ENCODE data around the gene MAGEA6. TPM values are rescaled to one million over a fixed set of nuclear protein-coding genes. Genes with fewer than 3 reads are reported as not detected.

MAGEA6 gene
- total and polyA plus RNA-seq, 2 donors (not counting 3 experiments of a cell fraction or from before 2014, with no cell fraction given), result not detected

DNA sequence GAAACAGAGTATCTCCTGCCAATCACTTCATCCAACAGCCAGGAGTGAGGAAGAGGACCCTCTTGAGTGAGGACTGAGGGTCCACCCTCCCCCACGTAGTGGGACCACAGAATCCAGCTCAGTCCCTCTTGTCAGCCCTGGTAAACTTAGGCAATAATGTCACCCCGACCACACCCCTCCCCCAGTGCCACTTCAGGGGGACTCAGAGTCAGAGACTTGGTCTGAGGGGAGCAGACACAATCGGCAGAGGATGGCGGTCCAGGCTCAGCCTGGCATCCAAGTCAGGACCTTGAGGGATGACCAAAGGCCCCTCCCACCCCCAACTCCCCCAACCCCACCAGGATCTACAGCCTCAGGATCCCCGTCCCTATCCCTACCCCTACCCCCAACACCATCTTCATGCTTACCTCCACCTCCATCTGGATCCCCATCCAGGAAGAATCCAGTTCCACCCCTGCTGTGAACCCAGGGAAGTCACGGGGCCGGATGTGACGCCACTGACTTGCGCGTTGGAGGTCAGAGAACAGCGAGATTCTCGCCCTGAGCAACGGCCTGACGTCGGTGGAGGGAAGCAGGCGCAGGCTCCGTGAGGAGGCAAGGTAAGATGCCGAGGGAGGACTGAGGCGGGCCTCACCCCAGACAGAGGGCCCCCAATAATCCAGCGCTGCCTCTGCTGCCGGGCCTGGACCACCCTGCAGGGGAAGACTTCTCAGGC lies 36.1 kb downstream of the MAGEA6 start, which contains the start of the genes CSAG1 and MAGEA12:
CSAG1 (minus strand) TSS at position 461 of the 715 bp plus-strand sequence. CDS start 1,261 bp downstream, outside the sequence.
MAGEA12 (plus strand) TSS at position 497 of the 715 bp plus-strand sequence. CDS start 2,405 bp downstream, outside the sequence.
- H3K36me3 ChIP-seq (ENCODE audit: control insufficient read depth in 2 of 2, extremely low read depth in 1 of 2, insufficient read depth in 2 of 2, low read length in 2 of 2), result no peaks in the 10 kb centered on the region
- no peaks in the 10 kb centered on the region for H3K27me3 ChIP-seq (ENCODE audit: control insufficient read depth in 2 of 2, insufficient read depth in 2 of 2, low read length in 2 of 2)
- H3K27ac ChIP-seq (ENCODE audit: insufficient read depth, low read depth, low read length), result no peak within 1 kb of the TSS
- ChIA-PET CTCF (no interaction called here), POLR2A (no interaction called here)
- DNase-seq (ENCODE audit: low read depth, low spot score), result no peak
- intact Hi-C loops (cut with micrococcal nuclease) (no loop called here), dilution Hi-C loops (cut with MboI; ENCODE audit: extremely low pct_ligation_motif_present, low sequenced_read_pairs) (no loop called here)
- H4K20me1 ChIP-seq (replicated peaks; ENCODE audit: control insufficient read depth, extremely low read depth, insufficient read depth, low read length), result no peaks in the 10 kb centered on the region
- H3K4me3 ChIP-seq (replicated peaks in 1 of 3; ENCODE audit: insufficient read depth in 1 of 3, low read depth in 1 of 3, low read length in 3 of 3), result no peak within 1 kb of the TSS
- no peaks in the 10 kb centered on the region for H3K9me3 ChIP-seq (replicated peaks; ENCODE audit: control insufficient read depth, insufficient read depth, low read length)
- no peaks in the 10 kb centered on the region for H3K79me2 ChIP-seq (ENCODE audit: control insufficient read depth, insufficient read depth, low read length)
- H3K4me1 ChIP-seq (ENCODE audit: control insufficient read depth, extremely low read depth, insufficient read depth, low read length), result no peaks in the 10 kb centered on the region
- no peaks in the 10 kb centered on the region for H3K9me1 ChIP-seq (replicated peaks; ENCODE audit: control insufficient read depth, extremely low read depth, insufficient read depth, low read length)
- no peak for FAIRE-seq
- no peak within 1 kb of the TSS for H2AFZ ChIP-seq (ENCODE audit: low read depth, low read length)
- no peak within 1 kb of the TSS for H3K9ac ChIP-seq (replicated peaks; ENCODE audit: extremely low read depth, insufficient read depth, low read length)
- no TSS peak for BruUV-seq (replicated peaks)
- no peak within 1 kb of the TSS for H3K4me2 ChIP-seq (ENCODE audit: insufficient read depth, low read length)
- TF ChIP-seq FOS (IDR thresholded peaks at IDR 0.05; ENCODE audit: borderline replicate concordance, insufficient read depth, low read length) (no peak), POLR2A (IDR thresholded peaks at IDR 0.05; ENCODE audit: low read depth, low read length) (no peak), MYC (IDR thresholded peaks at IDR 0.05; ENCODE audit: low read depth, low read length) (no peak), POLR2AphosphoS5 (IDR thresholded peaks at IDR 0.05; ENCODE audit: insufficient read depth, low read depth, low read length) (no peak), EZH2 (IDR thresholded peaks at IDR 0.05; ENCODE audit: borderline replicate concordance, low read depth, low read length, severe bottlenecking) (no peak), JUN (IDR thresholded peaks at IDR 0.05; ENCODE audit: borderline replicate concordance, insufficient read depth, insufficient read length, low read depth) (no peak), GATA2 (IDR thresholded peaks at IDR 0.05; ENCODE audit: insufficient read depth, insufficient read length, low read depth, low read length) (no peak), CTCF (IDR thresholded peaks at IDR 0.05; ENCODE audit: extremely low read depth in 1 of 2, insufficient read depth in 1 of 2, low read depth in 1 of 2, low read length in 2 of 2) (no peak)
- TF ChIP-seq, protein P1, sequence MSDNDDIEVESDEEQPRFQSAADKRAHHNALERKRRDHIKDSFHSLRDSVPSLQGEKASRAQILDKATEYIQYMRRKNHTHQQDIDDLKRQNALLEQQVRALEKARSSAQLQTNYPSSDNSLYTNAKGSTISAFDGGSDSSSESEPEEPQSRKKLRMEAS (IDR thresholded peaks at IDR 0.05; ENCODE audit: insufficient read depth, insufficient read length), result no peak

Data from endothelial cell of umbilical vein (primary cell).